ENCODE results near the gene KIF26B. TPM values are rescaled to one million over a fixed set of nuclear protein-coding genes. Genes with fewer than 3 reads are reported as not detected.
A peak's percentile ranks its signal among the peaks of the same experiment; 100 is the strongest.

The KIF26B gene
- total and polyA plus RNA-seq, 2 of the 4 experiments (the other 2 are of a cell fraction), result 0.53 to 0.54 TPM

DNA sequence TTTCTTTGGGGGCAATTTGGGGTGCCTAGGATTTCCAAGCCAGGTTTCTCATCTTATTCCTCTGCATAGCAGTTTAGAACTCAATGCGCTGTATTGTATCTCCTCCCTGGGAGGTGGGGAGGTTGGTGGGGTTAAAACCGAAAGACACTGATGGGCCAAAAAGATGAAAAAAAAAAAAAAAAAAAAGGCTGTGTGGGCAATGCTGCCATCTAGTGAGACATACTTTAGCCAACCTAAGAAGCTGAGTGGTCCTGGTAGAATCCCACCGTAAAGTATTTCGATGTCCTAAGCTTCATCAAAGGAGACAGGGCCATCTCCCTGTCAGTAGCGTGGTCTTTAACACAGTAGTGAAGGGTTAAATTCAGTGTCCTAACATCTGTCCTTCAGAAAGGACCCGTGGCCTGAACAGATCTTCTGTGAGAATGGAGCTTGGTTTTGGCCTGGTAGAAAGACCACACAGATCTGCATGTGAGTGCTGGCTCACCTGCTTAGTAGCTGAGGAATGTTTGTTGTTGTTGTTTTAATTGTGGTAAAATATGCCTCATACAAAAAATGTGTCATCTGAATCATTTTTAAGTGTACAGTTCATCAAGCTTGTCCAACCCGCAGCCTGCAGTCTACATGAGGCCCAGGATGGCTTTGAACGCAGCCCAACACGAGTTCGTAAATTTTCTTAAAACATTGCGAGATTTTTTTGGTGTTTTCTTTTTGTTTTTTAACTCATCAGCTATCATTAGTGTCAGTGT is 226.2 kb downstream of the KIF26B start:
- no peaks in the 10 kb centered on the region for H3K79me1 ChIP-seq (ENCODE audit: low read depth in 1 of 2, low read length in 2 of 2)
- H3K14ac ChIP-seq (replicated peaks; ENCODE audit: low read depth, low read length), result no peak overlapping the region
- no peak overlapping the region for H2BK5ac ChIP-seq (ENCODE audit: low read depth, low read length, poor library complexity, severe bottlenecking)
- H2BK120ac ChIP-seq (ENCODE audit: low read depth, low read length), result no peak overlapping the region
- H4K5ac ChIP-seq (ENCODE audit: low read depth, low read length), result no peak overlapping the region
- H3K4me1 ChIP-seq (ENCODE audit: control insufficient read depth, insufficient read depth, low read length), result no peaks in the 10 kb centered on the region
- H3K9me1 ChIP-seq (ENCODE audit: insufficient read depth, low read length), result no peaks in the 10 kb centered on the region
- H3K9ac ChIP-seq (ENCODE audit: low read depth, low read length), result no peak overlapping the region
- dilution Hi-C loops (cut with HindIII; ENCODE audit: low sequenced_read_pairs, unreplicated experiment), result no loop called here
- H3K36me3 ChIP-seq (ENCODE audit: control insufficient read depth, insufficient read depth, low read length), result no peaks in the 10 kb centered on the region
- no TSS peak for BruUV-seq (replicated peaks)
- no peak overlapping the region for H3K18ac ChIP-seq (ENCODE audit: low read depth, low read length)
- no peak overlapping the region for H2AK9ac ChIP-seq (replicated peaks; ENCODE audit: low read depth, low read length, poor library complexity)
- TF ChIP-seq FOS (IDR thresholded peaks at IDR 0.05; ENCODE audit: low read depth, low read length) (no peak), POLR2A (IDR thresholded peaks at IDR 0.05; ENCODE audit: low read depth, low read length) (no peak), USF2 (IDR thresholded peaks at IDR 0.05; ENCODE audit: low read depth, low read length) (no peak), RFX5 (IDR thresholded peaks at IDR 0.05; ENCODE audit: low read depth, low read length) (no peak), RAD21 (IDR thresholded peaks at IDR 0.05; ENCODE audit: low read length) (no peak), MAZ (IDR thresholded peaks at IDR 0.05; ENCODE audit: borderline replicate concordance, low read depth, low read length) (no peak), MAFK (IDR thresholded peaks at IDR 0.05; ENCODE audit: low read depth, low read length) (no peak), CEBPB (IDR thresholded peaks at IDR 0.05; ENCODE audit: low read depth, low read length) (no peak), CTCF (conservative IDR thresholded peaks at IDR 0.05; ENCODE audit: low read depth, low read length) (peak; percentile 34), SMC3 (IDR thresholded peaks at IDR 0.05; ENCODE audit: low read depth, low read length) (peak; percentile 18; the same call in 1 of the 2 replicates)
- TF ChIP-seq, protein P1, sequence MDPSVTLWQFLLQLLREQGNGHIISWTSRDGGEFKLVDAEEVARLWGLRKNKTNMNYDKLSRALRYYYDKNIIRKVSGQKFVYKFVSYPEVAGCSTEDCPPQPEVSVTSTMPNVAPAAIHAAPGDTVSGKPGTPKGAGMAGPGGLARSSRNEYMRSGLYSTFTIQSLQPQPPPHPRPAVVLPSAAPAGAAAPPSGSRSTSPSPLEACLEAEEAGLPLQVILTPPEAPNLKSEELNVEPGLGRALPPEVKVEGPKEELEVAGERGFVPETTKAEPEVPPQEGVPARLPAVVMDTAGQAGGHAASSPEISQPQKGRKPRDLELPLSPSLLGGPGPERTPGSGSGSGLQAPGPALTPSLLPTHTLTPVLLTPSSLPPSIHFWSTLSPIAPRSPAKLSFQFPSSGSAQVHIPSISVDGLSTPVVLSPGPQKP (IDR thresholded peaks at IDR 0.05; ENCODE audit: borderline replicate concordance, low read depth, low read length), result no peak
- no peak overlapping the region for H2AK5ac ChIP-seq (ENCODE audit: low read depth, low read length)
- no peak overlapping the region for H2AFZ ChIP-seq (replicated peaks; ENCODE audit: low read length, poor library complexity)
- in situ Hi-C loops (cut with MboI; ENCODE audit: low sequenced_read_pairs), result no loop called here
- no peak for DNase-seq
- no peak overlapping the region for H3K4ac ChIP-seq (ENCODE audit: low read depth, low read length)
- H2BK15ac ChIP-seq (ENCODE audit: low read depth, low read length), result no peak overlapping the region
- H3K9me3 ChIP-seq (ENCODE audit: control insufficient read depth, insufficient read depth, low read length), result no peaks in the 10 kb centered on the region
- no peak overlapping the region for H2BK20ac ChIP-seq (ENCODE audit: low read depth, low read length)
- no peak overlapping the region for H3K4me3 ChIP-seq (ENCODE audit: insufficient read depth, low read depth, low read length)
- no peak; the same call in 1 of the 2 replicates for ATAC-seq (ENCODE audit: low read depth)
- no peak overlapping the region for H4K8ac ChIP-seq (ENCODE audit: low read depth in 2 of 2, low read length in 2 of 2)
- 88% methylated on average over 8 of the region's 11 CpGs; no CpG with 5 or more reads in 1 of the 2 experiments for WGBS, 2 experiments (ENCODE audit: extremely low coverage in 2 of 2, insufficient read length in 1 of 2)
- no peak overlapping the region for H3K23ac ChIP-seq (ENCODE audit: low read depth, low read length)
- no peak overlapping the region for H3K27ac ChIP-seq (ENCODE audit: insufficient read depth, low read length)
- no peaks in the 10 kb centered on the region for H4K20me1 ChIP-seq (ENCODE audit: insufficient read depth, low read length)
- H3K27me3 ChIP-seq (ENCODE audit: control insufficient read depth, insufficient read depth, low read length), result no peaks in the 10 kb centered on the region
- no peak overlapping the region for H3K56ac ChIP-seq (ENCODE audit: extremely low read depth, insufficient read depth, low read length)
- no peak overlapping the region for H4K91ac ChIP-seq (ENCODE audit: insufficient read depth, low read depth, low read length)
- ChIA-PET POLR2A (ENCODE audit: unreplicated experiment) (no interaction called here), CTCF (interaction anchor here (0.6 to 0.9 kb wide), 10 partner anchors 8 to 276 kb away, joined by 3 to 9 read pairs (median 3); partner anchors contain the start of gene KIF26B)
- intact Hi-C loops (cut with micrococcal nuclease), result loop anchor here (2.0 to 10.0 kb wide), 2 partner anchors 224 to 306 kb away; no protein-coding TSS in a partner anchor
- no peak overlapping the region for H3K4me2 ChIP-seq (ENCODE audit: low read depth, low read length)

Measured in IMR-90 (cell line).